Endothelial cell of umbilical vein (primary cell): Measurements from ENCODE around the gene TRPM3. TPM values are rescaled to one million over a fixed set of nuclear protein-coding genes. Genes with fewer than 3 reads are reported as not detected.

Experiments used
- BruUV-seq: library from RNA; stranded (reverse); fragments of 400-500 nt; replicated peaks from 2 replicates; lab custom pipeline; 2021; lab: Mats Ljungman, UMichigan
- CTCF ChIA-PET: fragments of 300-600, 350-600 bp; sonication (Branson Sonifier 250); formaldehyde crosslinking; loops from one replicate; lab custom pipeline; 2021; ENCODE audit warnings: antibody characterized with exemption, inconsistent platforms; lab: Charles Lee
- POLR2A ChIA-PET: fragments of 300-600, 350-600 bp; sonication (Branson Sonifier 250); formaldehyde crosslinking; loops from one replicate; lab custom pipeline; 2021; ENCODE audit warnings: antibody characterized with exemption, inconsistent platforms; lab: Charles Lee
- DNase-seq: peaks from one replicate; pipeline ENCODE4 v3.0.0-alpha.2; 2011; ENCODE audit warnings: low read depth, low spot score
- FAIRE-seq: peaks from 2 replicates; lab custom pipeline; 2011; peaks lifted over from hg19 to GRCh38; lab: Jason Lieb, UNC
- H2AFZ ChIP-seq: 2 replicates; pipeline ENCODE4 v1.6.0; 2012; ENCODE audit warnings: low read depth, low read length, control low read depth, inconsistent platforms
- H3K27ac ChIP-seq: 2 replicates; pipeline ENCODE4 v1.5.1; 2011; ENCODE audit warnings: low read depth, mild to moderate bottlenecking, control low read depth, low read length, moderate library complexity; ENCODE audit not compliant: insufficient read depth
- H3K27me3 ChIP-seq, 2 experiments: 2 replicates each; pipeline versions ENCODE4 v1.6.0 to v1.6.1; 2011; ENCODE audit warnings: low read length in 2 of 2, mixed read lengths in 1 of 2; ENCODE audit not compliant: control insufficient read depth in 2 of 2, insufficient read depth in 2 of 2
- H3K36me3 ChIP-seq, 2 experiments: 2 replicates in 1 of 2; 3 replicates in 1 of 2; pipeline ENCODE4 v1.5.1; 2011; ENCODE audit warnings: low read length in 2 of 2, mild to moderate bottlenecking in 1 of 2, moderate library complexity in 1 of 2; ENCODE audit not compliant: control insufficient read depth in 2 of 2, insufficient read depth in 2 of 2; ENCODE audit errors: extremely low read depth in 1 of 2
- H3K4me1 ChIP-seq: 3 replicates; pipeline ENCODE4 v1.5.1; 2011; ENCODE audit warnings: mild to moderate bottlenecking, low read length; ENCODE audit not compliant: control insufficient read depth, insufficient read depth; ENCODE audit errors: extremely low read depth
- H3K4me2 ChIP-seq: 2 replicates; pipeline ENCODE4 v1.6.1; 2011; ENCODE audit warnings: low read length, control low read depth, mixed read lengths; ENCODE audit not compliant: insufficient read depth
- H3K4me3 ChIP-seq, 3 experiments: fragments of 200-600 bp in 1 of 3; sonication (generic), shearing (Covaris generic) in 1 of 3; replicated peaks in 1 of 3; 2 replicates each; pipeline ENCODE4 v1.5.1; 2011 to 2016; ENCODE audit warnings: control low read depth in 3 of 3, low read length in 3 of 3, mild to moderate bottlenecking in 2 of 3, inconsistent platforms in 1 of 3, low read depth in 1 of 3, moderate library complexity in 1 of 3; ENCODE audit not compliant: insufficient read depth in 1 of 3
- H3K79me2 ChIP-seq: 2 replicates; pipeline ENCODE4 v1.6.0; 2012; ENCODE audit warnings: low read length, inconsistent platforms; ENCODE audit not compliant: control insufficient read depth, insufficient read depth
- H3K9ac ChIP-seq: replicated peaks from 2 replicates; pipeline ENCODE3; 2011; ENCODE audit warnings: low read length, control low read depth; ENCODE audit not compliant: insufficient read depth; ENCODE audit errors: extremely low read depth
- H3K9me1 ChIP-seq: replicated peaks from 3 replicates; pipeline ENCODE4 v1.6.0; 2011; ENCODE audit warnings: mild to moderate bottlenecking, low read length; ENCODE audit not compliant: control insufficient read depth, insufficient read depth; ENCODE audit errors: extremely low read depth
- H3K9me3 ChIP-seq: replicated peaks from 2 replicates; pipeline ENCODE4 v1.5.1; 2012; ENCODE audit warnings: low read length, inconsistent platforms; ENCODE audit not compliant: control insufficient read depth, insufficient read depth
- H4K20me1 ChIP-seq: replicated peaks from 2 replicates; pipeline ENCODE3; 2011; ENCODE audit warnings: mild to moderate bottlenecking, low read length; ENCODE audit not compliant: control insufficient read depth, insufficient read depth; ENCODE audit errors: extremely low read depth
- CTCF ChIP-seq, 2 donors: IDR thresholded peaks; 1 replicate in 1 of 2; 2 replicates in 1 of 2; pipeline ENCODE4 v1.5.1; 2011; ENCODE audit warnings: low read length in 2 of 2, mild to moderate bottlenecking in 2 of 2, moderate library complexity in 2 of 2, control low read depth in 1 of 2, inconsistent platforms in 1 of 2, low read depth in 1 of 2; ENCODE audit not compliant: insufficient read depth in 1 of 2; ENCODE audit errors: extremely low read depth in 1 of 2
- EZH2 ChIP-seq: IDR thresholded peaks from 2 replicates; pipeline ENCODE4 v1.6.1; 2012; ENCODE audit warnings: borderline replicate concordance, low read depth, mild to moderate bottlenecking, moderate library complexity, low read length, inconsistent platforms; ENCODE audit not compliant: severe bottlenecking
- FOS ChIP-seq: IDR thresholded peaks from 2 replicates; pipeline ENCODE4 v1.6.1; 2011; ENCODE audit warnings: mild to moderate bottlenecking, low read length, moderate library complexity, borderline replicate concordance; ENCODE audit not compliant: insufficient read depth
- GATA2 ChIP-seq: IDR thresholded peaks from 2 replicates; pipeline ENCODE4 v1.7.0; 2011; ENCODE audit warnings: low read depth, mild to moderate bottlenecking, moderate library complexity, mixed read lengths, low read length; ENCODE audit not compliant: insufficient read length, insufficient read depth
- JUN ChIP-seq: IDR thresholded peaks from 2 replicates; pipeline ENCODE4 v1.6.1; 2011; ENCODE audit warnings: borderline replicate concordance, low read depth; ENCODE audit not compliant: insufficient read length, insufficient read depth
- MAX ChIP-seq: IDR thresholded peaks from 2 replicates; pipeline ENCODE4 v1.6.1; 2011; ENCODE audit not compliant: insufficient read depth, insufficient read length
- MYC ChIP-seq: IDR thresholded peaks from one replicate; pipeline ENCODE4 v1.6.1; 2011; ENCODE audit warnings: mild to moderate bottlenecking, low read depth, low read length
- POLR2A ChIP-seq: IDR thresholded peaks from 2 replicates; pipeline ENCODE4 v1.6.1; 2012; ENCODE audit warnings: low read depth, mild to moderate bottlenecking, control low read depth, low read length
- POLR2AphosphoS5 ChIP-seq: IDR thresholded peaks from 2 replicates; pipeline ENCODE4 v1.6.1; 2012; ENCODE audit warnings: low read depth, mild to moderate bottlenecking, control low read depth, low read length, moderate library complexity; ENCODE audit not compliant: insufficient read depth
- dilution Hi-C: fragments of 300-500 bp; cut with MboI; formaldehyde crosslinking; loops from one replicate; pipeline ENCODE4 v1.15.0; 2019; ENCODE audit warnings: low sequenced_read_pairs; ENCODE audit not compliant: extremely low pct_ligation_motif_present
- intact Hi-C: fragments of 100-400 bp; cut with micrococcal nuclease; formaldehyde crosslinking; loops from one replicate; pipeline ENCODE4 v1.10.0; 2022
- polyA plus RNA-seq, 4 experiments: library from polyadenylated mRNA; depleted of rRNA in 3 of 4; stranded (reverse) in 3 of 4; unstranded in 1 of 4; fragments of >200 nt; gene quantifications; 2 replicates each; pipeline versions ENCODE4 v1.2.1 to v1.2.3, GENCODE V29; 2011 to 2012; ENCODE audit warnings: missing spikeins in 1 of 4
- total RNA-seq: library from RNA; stranded (reverse); gene quantifications from 2 replicates; pipeline ENCODE4 v1.2.3, GENCODE V29; 2021

Gene TRPM3
- total and polyA plus RNA-seq, 2 donors (not counting 3 experiments of a cell fraction or from before 2014, with no cell fraction given), result 0.17 to 0.33 TPM

GRCh38 chr9:70616228-70616990 is 505.0 kb downstream of the TRPM3 start:
- H3K4me2 ChIP-seq, result no peak overlapping the region
- TF ChIP-seq POLR2AphosphoS5 (no peak), MAX (no peak), JUN (no peak), MYC (no peak), FOS (no peak), EZH2 (no peak), CTCF (IDR thresholded peaks at IDR 0.05; ENCODE audit: extremely low read depth in 1 of 2, insufficient read depth in 1 of 2, low read depth in 1 of 2, low read length in 2 of 2) (no peak), GATA2 (no peak), POLR2A (no peak)
- no peaks in the 10 kb centered on the region for H3K9me3 ChIP-seq
- peaks cover 4 to 8% of the 10 kb centered on the region in 2 experiments for H3K27me3 ChIP-seq
- no peak for FAIRE-seq
- no peaks in the 10 kb centered on the region for H3K9me1 ChIP-seq
- ChIA-PET CTCF (interaction anchor here (1.2 to 1.7 kb wide), 2 partner anchors 11 to 14 kb away, joined by 5 to 8 read pairs; no protein-coding TSS in a partner anchor), POLR2A (no interaction called here)
- no peak overlapping the region for H2AFZ ChIP-seq
- no peaks in the 10 kb centered on the region for H3K79me2 ChIP-seq
- dilution Hi-C loops, result no loop called here
- no peaks in the 10 kb centered on the region for H4K20me1 ChIP-seq
- intact Hi-C loops, result no loop called here
- no peak overlapping the region for H3K27ac ChIP-seq
- DNase-seq, result no peak
- no peak overlapping the region for H3K4me3 ChIP-seq
- BruUV-seq, result no TSS peak
- H3K36me3 ChIP-seq, result no peaks in the 10 kb centered on the region
- no peak overlapping the region for H3K9ac ChIP-seq
- H3K4me1 ChIP-seq, result no peaks in the 10 kb centered on the region
